Stomach (tissue), 4 donors: ENCODE measurements around the gene ACVR1C.

ENCODE experiments used
- CTCF ChIP-seq, 7 experiments: fragments of 450-650 bp in 4 of 7; fragments of 200-600 bp in 3 of 7; sonication (generic) in 3 of 7; IDR thresholded peaks; one replicate each; pipeline ENCODE4 v1.5.1; 2016 to 2019; ENCODE audit warnings: antibody characterized with exemption in 7 of 7, control low read depth in 2 of 7, mild to moderate bottlenecking in 1 of 7
- POLR2AphosphoS5 ChIP-seq, 3 donors: sonication (generic); formaldehyde crosslinking; IDR thresholded peaks; one replicate each; pipeline ENCODE4 v1.6.1; 2016; ENCODE audit warnings: antibody characterized with exemption in 3 of 3

DNA sequence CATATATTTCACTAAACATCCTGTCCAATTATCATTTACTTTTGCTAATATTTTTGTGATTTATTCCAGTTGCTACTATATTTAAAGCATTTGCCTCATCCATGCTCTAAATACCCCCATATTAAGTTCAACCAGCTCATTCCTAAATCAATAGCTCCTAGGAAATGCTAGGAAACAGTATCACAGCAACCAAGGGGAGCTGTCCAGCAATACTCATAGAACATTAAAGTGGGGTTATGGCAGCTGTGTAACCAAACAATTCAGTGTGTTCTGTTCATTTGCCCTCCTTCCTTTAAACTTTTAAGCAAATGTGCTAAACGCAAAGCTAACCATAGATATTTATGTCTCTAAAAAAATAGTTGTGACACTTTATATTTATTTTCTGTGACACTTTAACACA is 41.1 kb downstream of the ACVR1C start:
- TF ChIP-seq POLR2AphosphoS5 (IDR thresholded peaks at IDR 0.05): no peak
- TF ChIP-seq CTCF (IDR thresholded peaks at IDR 0.05): no peak
